Neural progenitor cell (in vitro differentiated cells): ENCODE measurements around the gene TMEM208. TPM values are rescaled to one million over a fixed set of nuclear protein-coding genes. Genes with fewer than 3 reads are reported as not detected.

Experiments
- DNase-seq: peaks from one replicate; pipeline ENCODE4 v3.0.0-alpha.2; 2016; ENCODE audit warnings: low spot score
- H2AFZ ChIP-seq: fragments of 200-600 bp; sonication (generic); replicated peaks from 2 replicates; pipeline ENCODE4 v1.6.1; 2016; ENCODE audit warnings: antibody characterized with exemption
- H3F3A ChIP-seq: fragments of 200-600 bp; sonication (generic); 2 replicates; pipeline ENCODE4 v1.6.1; 2016; ENCODE audit warnings: antibody characterized with exemption, low read depth
- H3K27ac ChIP-seq: fragments of 200-600 bp; sonication (generic); 2 replicates; pipeline ENCODE4 v1.5.1; 2016; ENCODE audit warnings: mild to moderate bottlenecking
- H3K27me3 ChIP-seq: fragments of 200-600 bp; sonication (generic); 2 replicates; pipeline ENCODE4 v1.6.1; 2016; ENCODE audit warnings: mild to moderate bottlenecking, moderate library complexity
- H3K36me3 ChIP-seq: fragments of 200-600 bp; sonication (generic); 2 replicates; pipeline ENCODE4 v1.5.1; 2016
- H3K4me1 ChIP-seq: fragments of 200-600 bp; sonication (generic); 2 replicates; pipeline ENCODE4 v1.6.1; 2016; ENCODE audit warnings: mixed run types
- H3K4me2 ChIP-seq: fragments of 200-600 bp; sonication (generic); 2 replicates; pipeline ENCODE4 v1.6.1; 2016
- H3K4me3 ChIP-seq: fragments of 200-600 bp; sonication (generic); 2 replicates; pipeline ENCODE4 v1.5.1; 2016
- H3K79me2 ChIP-seq: fragments of 200-600 bp; sonication (generic); 2 replicates; pipeline ENCODE4 v1.6.1; 2016; ENCODE audit warnings: low read depth
- H3K9ac ChIP-seq: fragments of 200-600 bp; sonication (generic); 2 replicates; pipeline ENCODE4 v1.6.1; 2016
- H3K9me3 ChIP-seq: fragments of 200-600 bp; sonication (generic); 2 replicates; pipeline ENCODE4 v1.5.1; 2016; ENCODE audit warnings: low read depth
- H4K20me1 ChIP-seq: fragments of 200-600 bp; sonication (generic); 2 replicates; pipeline ENCODE4 v1.6.1; 2016; ENCODE audit warnings: low read depth
- H3K27ac Mint-ChIP-seq: 3 replicates; pipeline ENCODE4 v1.8.0; 2021; ENCODE audit warnings: mixed read lengths
- H3K27me3 Mint-ChIP-seq: 2 replicates; pipeline ENCODE4 v1.8.0; 2022; ENCODE audit warnings: low read depth, mild to moderate bottlenecking, inconsistent platforms, moderate library complexity, mixed read lengths; ENCODE audit not compliant: insufficient read depth
- H3K36me3 Mint-ChIP-seq: 3 replicates; pipeline ENCODE4 v1.8.0; 2021; ENCODE audit warnings: mixed read lengths
- H3K4me1 Mint-ChIP-seq: 3 replicates; pipeline ENCODE4 v1.8.0; 2021; ENCODE audit warnings: mixed read lengths
- H3K4me3 Mint-ChIP-seq: 3 replicates; pipeline ENCODE4 v1.8.0; 2021; ENCODE audit warnings: mild to moderate bottlenecking, moderate library complexity, mixed read lengths
- H3K9me3 Mint-ChIP-seq: 3 replicates; pipeline ENCODE4 v1.8.0; 2020; ENCODE audit warnings: mixed read lengths
- EZH2 ChIP-seq: fragments of 200-600 bp; sonication (generic); IDR thresholded peaks from 2 replicates; pipeline ENCODE4 v1.6.1; 2017; ENCODE audit warnings: antibody characterized with exemption, mild to moderate bottlenecking, moderate library complexity
- EZH2phosphoT487 ChIP-seq: fragments of 200-600 bp; sonication (generic); IDR thresholded peaks from 2 replicates; pipeline ENCODE4 v1.6.1; 2017; ENCODE audit warnings: antibody characterized with exemption
- total RNA-seq: library from RNA; depleted of rRNA; stranded (reverse); fragments of >200 nt; gene quantifications from 2 replicates; pipeline ENCODE4 v1.2.3, GENCODE V29; 2015; ENCODE audit warnings: low replicate concordance
- TF ChIP-seq, protein P1 (sequence below): fragments of 200-600 bp; sonication (generic); IDR thresholded peaks from 2 replicates; pipeline ENCODE4 v1.5.1; 2017; ENCODE audit warnings: antibody characterized with exemption, mild to moderate bottlenecking

The TMEM208 gene
- total RNA-seq, 1 donor from 2014 or later = 39.4 TPM

DNA sequence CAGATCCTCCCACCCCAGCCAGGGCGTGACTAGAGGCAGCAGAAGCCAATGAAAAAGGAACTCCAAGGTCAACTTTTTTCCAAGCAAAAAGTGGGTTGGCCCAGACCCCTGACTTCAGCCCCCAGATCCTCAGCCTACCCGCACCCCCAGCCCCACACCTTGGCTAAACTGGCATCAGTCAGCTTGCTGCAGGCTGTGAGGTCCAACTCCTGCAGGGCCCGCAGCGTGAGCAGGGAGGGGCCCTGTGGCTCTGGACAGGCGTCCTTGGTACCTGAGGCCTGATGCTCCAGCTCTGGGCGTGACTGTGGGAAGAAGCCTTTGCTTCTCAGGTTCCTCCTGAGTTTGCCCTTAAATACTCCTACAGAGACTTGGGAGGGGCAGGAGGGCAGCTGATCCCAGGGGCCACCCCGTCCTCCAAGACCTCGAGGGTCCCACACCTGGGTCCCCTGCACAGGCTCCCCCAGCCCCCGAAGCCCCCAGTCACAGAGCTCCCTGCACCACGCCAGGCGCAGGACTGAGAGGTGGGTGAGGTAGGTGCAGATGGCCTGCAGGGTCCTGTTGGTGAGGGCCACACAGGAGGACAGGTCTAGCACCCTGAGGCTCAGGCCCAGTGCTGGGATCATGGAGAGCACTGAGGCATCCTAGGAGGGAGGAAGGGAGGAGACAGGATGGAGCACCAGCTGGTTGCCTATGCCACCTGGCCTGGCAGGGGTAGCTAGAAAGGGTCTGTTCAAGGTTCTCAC lies 18.6 kb upstream of the TMEM208 start:
- Histone ChIP-seq H3K79me2 (no peaks in the 10 kb centered on the region), H3K27ac (no peak overlapping the region), H3K4me2 (no peak overlapping the region), H3K4me3 (no peak overlapping the region), H4K20me1 (peaks cover 7% of the 10 kb centered on the region), H2AFZ (no peak overlapping the region), H3K4me1 (peaks cover 14% of the 10 kb centered on the region), H3K9me3 (no peaks in the 10 kb centered on the region), H3K36me3 (no peaks in the 10 kb centered on the region), H3K9ac (no peak overlapping the region), H3K27me3 (no peaks in the 10 kb centered on the region), H3F3A (peaks cover 12% of the 10 kb centered on the region)
- TF ChIP-seq, protein P1, sequence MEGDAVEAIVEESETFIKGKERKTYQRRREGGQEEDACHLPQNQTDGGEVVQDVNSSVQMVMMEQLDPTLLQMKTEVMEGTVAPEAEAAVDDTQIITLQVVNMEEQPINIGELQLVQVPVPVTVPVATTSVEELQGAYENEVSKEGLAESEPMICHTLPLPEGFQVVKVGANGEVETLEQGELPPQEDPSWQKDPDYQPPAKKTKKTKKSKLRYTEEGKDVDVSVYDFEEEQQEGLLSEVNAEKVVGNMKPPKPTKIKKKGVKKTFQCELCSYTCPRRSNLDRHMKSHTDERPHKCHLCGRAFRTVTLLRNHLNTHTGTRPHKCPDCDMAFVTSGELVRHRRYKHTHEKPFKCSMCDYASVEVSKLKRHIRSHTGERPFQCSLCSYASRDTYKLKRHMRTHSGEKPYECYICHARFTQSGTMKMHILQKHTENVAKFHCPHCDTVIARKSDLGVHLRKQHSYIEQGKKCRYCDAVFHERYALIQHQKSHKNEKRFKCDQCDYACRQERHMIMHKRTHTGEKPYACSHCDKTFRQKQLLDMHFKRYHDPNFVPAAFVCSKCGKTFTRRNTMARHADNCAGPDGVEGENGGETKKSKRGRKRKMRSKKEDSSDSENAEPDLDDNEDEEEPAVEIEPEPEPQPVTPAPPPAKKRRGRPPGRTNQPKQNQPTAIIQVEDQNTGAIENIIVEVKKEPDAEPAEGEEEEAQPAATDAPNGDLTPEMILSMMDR = no peak
- no peak for TF ChIP-seq EZH2
- no peak for TF ChIP-seq EZH2phosphoT487
- Mint-ChIP-seq H3K4me3 (no peak overlapping the region), H3K27ac (no peak overlapping the region), H3K4me1 (peaks cover 7% of the 10 kb centered on the region), H3K9me3 (no peaks in the 10 kb centered on the region), H3K27me3 (peaks cover 3% of the 10 kb centered on the region), H3K36me3 (peaks cover 6% of the 10 kb centered on the region)
- no peak for DNase-seq

GRCh38 chr16:67209565-67209964 lies 17.4 kb upstream of the TMEM208 start:
- H3K36me3 ChIP-seq = no peaks in the 10 kb centered on the region
- H3K27me3 Mint-ChIP-seq = peaks cover 6% of the 10 kb centered on the region

GRCh38 chr16:67210069-67210937 lies 16.6 kb upstream of the TMEM208 start:
- TF ChIP-seq EZH2phosphoT487 (no peak), EZH2 (no peak)
- TF ChIP-seq, protein P1 = no peak
- H3K9me3 ChIP-seq = no peaks in the 10 kb centered on the region
- no peak overlapping the region for H3K9ac ChIP-seq
- no peak for DNase-seq
- Mint-ChIP-seq H3K27me3 (peaks cover 6% of the 10 kb centered on the region), H3K27ac (no peak overlapping the region), H3K4me1 (peaks cover 7% of the 10 kb centered on the region), H3K4me3 (no peak overlapping the region), H3K36me3 (peaks cover 6% of the 10 kb centered on the region), H3K9me3 (no peaks in the 10 kb centered on the region)
- peaks cover 12% of the 10 kb centered on the region for H3F3A ChIP-seq
- H4K20me1 ChIP-seq = peaks cover 7% of the 10 kb centered on the region
- H3K27ac ChIP-seq = no peak overlapping the region
- no peak overlapping the region for H2AFZ ChIP-seq
- H3K4me1 ChIP-seq = peaks cover 14% of the 10 kb centered on the region
- no peak overlapping the region for H3K4me3 ChIP-seq
- H3K36me3 ChIP-seq = no peaks in the 10 kb centered on the region
- H3K27me3 ChIP-seq = no peaks in the 10 kb centered on the region
- no peaks in the 10 kb centered on the region for H3K79me2 ChIP-seq
- no peak overlapping the region for H3K4me2 ChIP-seq

More at GRCh38 chr16:67209565-67209964, 17.4 kb upstream of the TMEM208 start:
- Histone ChIP-seq H3K27ac (no peak overlapping the region), H3K9me3 (no peaks in the 10 kb centered on the region), H4K20me1 (peaks cover 7% of the 10 kb centered on the region), H3K4me1 (peaks cover 14% of the 10 kb centered on the region), H3K9ac (no peak overlapping the region), H3K79me2 (no peaks in the 10 kb centered on the region), H3K4me3 (no peak overlapping the region), H2AFZ (no peak overlapping the region), H3F3A (peaks cover 12% of the 10 kb centered on the region), H3K4me2 (no peak overlapping the region), H3K27me3 (no peaks in the 10 kb centered on the region)
- H3K4me1 Mint-ChIP-seq = peaks cover 7% of the 10 kb centered on the region
- H3K9me3 Mint-ChIP-seq = no peaks in the 10 kb centered on the region
- H3K4me3 Mint-ChIP-seq = no peak overlapping the region
- no peak overlapping the region for H3K27ac Mint-ChIP-seq
- no peak for TF ChIP-seq EZH2
- no peak for TF ChIP-seq EZH2phosphoT487
- TF ChIP-seq, protein P1 = no peak
- H3K36me3 Mint-ChIP-seq = peaks cover 6% of the 10 kb centered on the region
- no peak for DNase-seq
